GM19455 (cell line): Measurements from ENCODE around the gene AVPR1B.

Source experiments
- ATAC-seq: cut with Tn5 transposase; IDR thresholded peaks from one replicate; pipeline ENCODE4 v1.9.1; 2021; ENCODE audit not compliant: unreplicated experiment

AVPR1B gene

GRCh38 chr1:206117151-206117948 lies at the start of gene AVPR1B:
Gene AVPR1B, minus strand, starts transcription at chr1:206117388. Its CDS starts 498 bp downstream, at chr1:206116890.
- no peak for ATAC-seq

GRCh38 chr1:206145771-206146290 lies 28.6 kb upstream of the AVPR1B start:
- no peak for ATAC-seq

GRCh38 chr1:206144605-206145004 lies 27.4 kb upstream of the AVPR1B start:
- ATAC-seq: no peak

- ATAC-seq: no peak
Measured at GRCh38 chr1:206143537-206144172, 26.5 kb upstream of the AVPR1B start.

- ATAC-seq: no peak
Measured at GRCh38 chr1:206142770-206143169, 25.6 kb upstream of the AVPR1B start.

GRCh38 chr1:206142011-206142410 lies 24.8 kb upstream of the AVPR1B start:
- ATAC-seq: no peak

- ATAC-seq: no peak
Measured at GRCh38 chr1:206136241-206136640, 19.1 kb upstream of the AVPR1B start.

- no peak for ATAC-seq
Measured at GRCh38 chr1:206135248-206135647, 18.1 kb upstream of the AVPR1B start.

GRCh38 chr1:206133751-206134415 lies 16.7 kb upstream of the AVPR1B start:
- ATAC-seq: no peak

GRCh38 chr1:206131037-206131436 lies 13.8 kb upstream of the AVPR1B start:
- no peak for ATAC-seq

- no peak for ATAC-seq
Measured at GRCh38 chr1:206128196-206128595, 11.0 kb upstream of the AVPR1B start.

- ATAC-seq: no peak
Measured at GRCh38 chr1:206127336-206127735, 10.1 kb upstream of the AVPR1B start.

- no peak for ATAC-seq
Measured at GRCh38 chr1:206125346-206125745, 8.2 kb upstream of the AVPR1B start.

- ATAC-seq: no peak
Measured at GRCh38 chr1:206122686-206123085, 5.5 kb upstream of the AVPR1B start.

GRCh38 chr1:206121269-206121668 lies 4.1 kb upstream of the AVPR1B start:
- no peak for ATAC-seq

GRCh38 chr1:206120406-206120805 lies 3.2 kb upstream of the AVPR1B start:
- no peak for ATAC-seq

- no peak for ATAC-seq
Measured at GRCh38 chr1:206116873-206117150, 376 bp downstream of the AVPR1B start.

GRCh38 chr1:206116191-206116872 lies 856 bp downstream of the AVPR1B start:
- ATAC-seq: no peak

GRCh38 chr1:206115791-206116190 lies 1.4 kb downstream of the AVPR1B start:
- no peak for ATAC-seq

- no peak for ATAC-seq
Measured at GRCh38 chr1:206114692-206115640, 2.2 kb downstream of the AVPR1B start.
